ENCODE measurements around the gene NEK9.

NEK9 gene

GRCh38 chr14:75047506-75047905, 79.3 kb downstream of the NEK9 start:
- TF ChIP-seq CTCF (IDR thresholded peaks at IDR 0.05; ENCODE audit: low read depth, low read length), result no peak

GRCh38 chr14:75046899-75047298, 79.9 kb downstream of the NEK9 start:
- TF ChIP-seq CTCF (IDR thresholded peaks at IDR 0.05; ENCODE audit: low read depth, low read length), result no peak
- no peak overlapping the region for H3K4me3 ChIP-seq (ENCODE audit: low read depth, low read length)

More at GRCh38 chr14:75047506-75047905, 79.3 kb downstream of the NEK9 start:
- no peak overlapping the region for H3K4me3 ChIP-seq (ENCODE audit: low read depth, low read length)

- no peak for TF ChIP-seq CTCF (IDR thresholded peaks at IDR 0.05; ENCODE audit: low read depth, low read length)
- H3K4me3 ChIP-seq (ENCODE audit: low read depth, low read length), result no peak overlapping the region
Measured at GRCh38 chr14:75046275-75046674, 80.6 kb downstream of the NEK9 start.

- no peak for TF ChIP-seq CTCF (IDR thresholded peaks at IDR 0.05; ENCODE audit: low read depth, low read length)
- H3K4me3 ChIP-seq (ENCODE audit: low read depth, low read length), result no peak overlapping the region
Measured at GRCh38 chr14:75044752-75045151, 82.1 kb downstream of the NEK9 start.

GRCh38 chr14:75044322-75044721, 82.5 kb downstream of the NEK9 start:
- no peak overlapping the region for H3K4me3 ChIP-seq (ENCODE audit: low read depth, low read length)
- TF ChIP-seq CTCF (IDR thresholded peaks at IDR 0.05; ENCODE audit: low read depth, low read length), result no peak

- no peak for TF ChIP-seq CTCF (IDR thresholded peaks at IDR 0.05; ENCODE audit: low read depth, low read length)
- H3K4me3 ChIP-seq (ENCODE audit: low read depth, low read length), result no peak overlapping the region
Measured at GRCh38 chr14:75042035-75042434, 84.8 kb downstream of the NEK9 start.

- no peak overlapping the region for H3K4me3 ChIP-seq (ENCODE audit: low read depth, low read length)
- no peak for TF ChIP-seq CTCF (IDR thresholded peaks at IDR 0.05; ENCODE audit: low read depth, low read length)
Measured at GRCh38 chr14:75041613-75042012, 85.2 kb downstream of the NEK9 start.

Data from WI38 (cell line).